Ectodermal cell (in vitro differentiated cells): ENCODE results near the gene CKAP4.

Experiments
- H3K27ac ChIP-seq: 2 replicates; pipeline ENCODE4 v1.7.0; 2013; ENCODE audit warnings: mild to moderate bottlenecking, low read depth, low read length; ENCODE audit not compliant: insufficient read depth, poor library complexity, severe bottlenecking
- H3K27me3 ChIP-seq: 2 replicates; pipeline ENCODE4 v1.7.0; 2013; ENCODE audit warnings: mild to moderate bottlenecking, low read length; ENCODE audit not compliant: insufficient read depth, control insufficient read depth, poor library complexity, severe bottlenecking
- H3K36me3 ChIP-seq: one replicate; pipeline ENCODE4 v1.7.0; 2013; ENCODE audit warnings: low read length; ENCODE audit not compliant: control insufficient read depth, insufficient read depth
- H3K4me1 ChIP-seq: one replicate; pipeline ENCODE4 v1.7.0; 2013; ENCODE audit warnings: low read length; ENCODE audit not compliant: control insufficient read depth, insufficient read depth
- H3K4me3 ChIP-seq: 2 replicates; pipeline ENCODE4 v1.7.0; 2013; ENCODE audit warnings: low read depth, low read length, control low read depth; ENCODE audit not compliant: insufficient read depth
- H3K9me3 ChIP-seq: 2 replicates; pipeline ENCODE4 v1.7.0; 2013; ENCODE audit warnings: mild to moderate bottlenecking, low read length, moderate library complexity; ENCODE audit not compliant: control insufficient read depth
- WGBS, 2 experiments: methylation state at CpG; one replicate each; pipeline ENCODE4 v1.1.7; 2013; ENCODE audit warnings: missing lambda C conversion rate in 2 of 2; 5-methylcytosine and 5-hydroxymethylcytosine counted together

The CKAP4 gene

GRCh38 chr12:106245767-106246166 is 2.1 kb downstream of the CKAP4 start:
- H3K27ac ChIP-seq: no peak overlapping the region

GRCh38 chr12:106243620-106244019 is 4.2 kb downstream of the CKAP4 start:
- no peaks in the 10 kb centered on the region for H3K9me3 ChIP-seq
- peaks cover 30% of the 10 kb centered on the region for H3K36me3 ChIP-seq
- peaks cover 9% of the 10 kb centered on the region for H3K4me1 ChIP-seq
- H3K27ac ChIP-seq: no peak overlapping the region
- no peak overlapping the region for H3K4me3 ChIP-seq
- H3K27me3 ChIP-seq: no peaks in the 10 kb centered on the region

More at GRCh38 chr12:106245767-106246166, 2.1 kb downstream of the CKAP4 start:
- peaks cover 19% of the 10 kb centered on the region for H3K36me3 ChIP-seq
- H3K4me1 ChIP-seq: peaks cover 8% of the 10 kb centered on the region
- WGBS, 2 experiments: 88 to 91% methylated on average over 12 of the region's 12 CpGs
- no peak overlapping the region for H3K4me3 ChIP-seq
- H3K9me3 ChIP-seq: no peaks in the 10 kb centered on the region
- no peaks in the 10 kb centered on the region for H3K27me3 ChIP-seq

GRCh38 chr12:106240821-106241220 is 7.0 kb downstream of the CKAP4 start:
- Histone ChIP-seq H3K27ac (no peak overlapping the region), H3K4me3 (no peak overlapping the region), H3K4me1 (peaks cover 9% of the 10 kb centered on the region), H3K27me3 (no peaks in the 10 kb centered on the region), H3K36me3 (peaks cover 30% of the 10 kb centered on the region), H3K9me3 (no peaks in the 10 kb centered on the region)

- Histone ChIP-seq H3K27me3 (no peaks in the 10 kb centered on the region), H3K36me3 (peaks cover 30% of the 10 kb centered on the region), H3K4me3 (no peak overlapping the region), H3K4me1 (peaks cover 6% of the 10 kb centered on the region), H3K9me3 (no peaks in the 10 kb centered on the region), H3K27ac (no peak overlapping the region)
- WGBS, 2 experiments: 97 to 98% methylated on average over 12 of the region's 12 CpGs
Observed at GRCh38 chr12:106239951-106240335, 7.9 kb downstream of the CKAP4 start.

GRCh38 chr12:106239241-106239950 is 8.4 kb downstream of the CKAP4 start:
- H3K9me3 ChIP-seq: no peaks in the 10 kb centered on the region
- peaks cover 6% of the 10 kb centered on the region for H3K4me1 ChIP-seq
- H3K27me3 ChIP-seq: no peaks in the 10 kb centered on the region
- 95 to 96% methylated on average over 37 of the region's 37 CpGs for WGBS, 2 experiments
- no peak overlapping the region for H3K4me3 ChIP-seq
- no peak overlapping the region for H3K27ac ChIP-seq
- H3K36me3 ChIP-seq: peaks cover 25% of the 10 kb centered on the region

- H3K4me3 ChIP-seq: no peak overlapping the region
- no peaks in the 10 kb centered on the region for H3K9me3 ChIP-seq
- peaks cover 22% of the 10 kb centered on the region for H3K36me3 ChIP-seq
- H3K4me1 ChIP-seq: peaks cover 6% of the 10 kb centered on the region
- H3K27ac ChIP-seq: peak overlapping the region; percentile 61
- no peaks in the 10 kb centered on the region for H3K27me3 ChIP-seq
- 58 to 77% methylated on average over 11 of the region's 11 CpGs for WGBS, 2 experiments
Observed at GRCh38 chr12:106238146-106238545, 9.7 kb downstream of the CKAP4 start.

GRCh38 chr12:106235770-106236169 is 12.1 kb downstream of the CKAP4 start:
- Histone ChIP-seq H3K27me3 (no peaks in the 10 kb centered on the region), H3K27ac (no peak overlapping the region), H3K9me3 (no peaks in the 10 kb centered on the region), H3K4me3 (no peak overlapping the region), H3K4me1 (peaks cover 6% of the 10 kb centered on the region), H3K36me3 (peaks cover 11% of the 10 kb centered on the region)
- 88 to 93% methylated on average over 1 of the region's 1 CpG for WGBS, 2 experiments

GRCh38 chr12:106234449-106234848 is 13.4 kb downstream of the CKAP4 start:
- H3K27ac ChIP-seq: no peak overlapping the region
- no peaks in the 10 kb centered on the region for H3K27me3 ChIP-seq
- peaks cover 6% of the 10 kb centered on the region for H3K4me1 ChIP-seq
- no peak overlapping the region for H3K4me3 ChIP-seq
- no peaks in the 10 kb centered on the region for H3K9me3 ChIP-seq
- 90 to 95% methylated on average over 3 of the region's 3 CpGs for WGBS, 2 experiments
- H3K36me3 ChIP-seq: peaks cover 4% of the 10 kb centered on the region

- no peaks in the 10 kb centered on the region for H3K4me1 ChIP-seq
- H3K9me3 ChIP-seq: no peaks in the 10 kb centered on the region
- H3K27me3 ChIP-seq: no peaks in the 10 kb centered on the region
- no peak overlapping the region for H3K4me3 ChIP-seq
- H3K36me3 ChIP-seq: no peaks in the 10 kb centered on the region
- WGBS, 2 experiments: 94 to 95% methylated on average over 26 of the region's 26 CpGs
- no peak overlapping the region for H3K27ac ChIP-seq
Observed at GRCh38 chr12:106233011-106233410, 14.8 kb downstream of the CKAP4 start.

- 90 to 93% methylated on average over 12 of the region's 12 CpGs for WGBS, 2 experiments
- Histone ChIP-seq H3K27me3 (no peaks in the 10 kb centered on the region), H3K9me3 (no peaks in the 10 kb centered on the region), H3K27ac (no peak overlapping the region), H3K4me1 (no peaks in the 10 kb centered on the region), H3K36me3 (no peaks in the 10 kb centered on the region), H3K4me3 (no peak overlapping the region)
Observed at GRCh38 chr12:106229036-106229591, 18.7 kb downstream of the CKAP4 start.
